ENCODE data around the gene RTP4.

DNA sequence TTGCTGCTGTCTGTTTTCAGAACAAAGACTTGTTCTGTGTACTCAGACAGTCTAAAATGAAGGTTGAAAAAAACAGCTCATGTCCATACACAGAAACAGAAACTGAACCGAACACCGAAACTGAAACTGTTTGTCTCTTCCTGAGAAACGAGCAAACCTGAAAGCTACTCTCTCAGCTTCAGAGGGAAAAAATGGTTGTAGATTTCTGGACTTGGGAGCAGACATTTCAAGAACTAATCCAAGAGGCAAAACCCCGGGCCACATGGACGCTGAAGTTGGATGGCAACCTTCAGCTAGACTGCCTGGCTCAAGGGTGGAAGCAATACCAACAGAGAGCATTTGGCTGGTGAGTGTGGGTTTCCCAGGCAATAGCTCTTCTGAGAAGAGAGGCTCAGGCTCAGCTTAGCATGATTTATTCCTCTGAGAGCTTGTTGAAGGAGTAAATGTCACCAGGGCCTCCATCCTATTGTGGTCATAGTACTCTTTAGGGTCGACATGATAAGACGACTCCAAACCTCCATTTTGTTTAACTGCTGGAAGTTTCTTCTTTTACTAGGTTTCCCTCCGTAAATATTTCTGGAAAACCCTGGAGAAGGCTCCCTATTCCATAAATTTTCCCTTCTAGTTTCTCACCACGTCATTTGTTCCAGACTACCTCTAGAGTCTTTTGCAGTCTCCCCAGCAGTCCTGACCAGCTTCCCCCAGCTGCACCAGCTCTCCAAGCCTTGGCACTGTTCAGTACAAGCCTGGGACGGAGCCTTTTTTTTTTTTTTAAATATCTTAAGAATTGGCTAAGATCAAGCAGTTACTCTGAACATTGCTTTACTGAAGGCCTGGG lies at the start of gene RTP4:
- TF ChIP-seq POLR2AphosphoS5 (IDR thresholded peaks at IDR 0.05; ENCODE audit: low read depth, low read length) = no peak
- TF ChIP-seq SIN3A (IDR thresholded peaks at IDR 0.05; ENCODE audit: borderline replicate concordance, insufficient read depth, low read length) = no peak
- no peak for TF ChIP-seq TAF1 (IDR thresholded peaks at IDR 0.05; ENCODE audit: borderline replicate concordance, insufficient read depth, low read length)
- TF ChIP-seq REST (IDR thresholded peaks at IDR 0.05; ENCODE audit: insufficient read depth in 1 of 2, low read depth in 2 of 2, low read length in 2 of 2) = no peak
